Sigmoid colon (tissue), 7 donors: ENCODE data around the gene ACP4. TPM values are rescaled to one million over a fixed set of nuclear protein-coding genes. Genes with fewer than 3 reads are reported as not detected.

ENCODE experiments used
- DNase-seq: peaks from one replicate; pipeline ENCODE4 v3.0.0-alpha.2; 2019
- H3K27ac ChIP-seq, 4 donors: fragments of 200-600 bp; sonication (generic); one replicate each; pipeline ENCODE4 v1.5.1; 2016 to 2019; ENCODE audit warnings: mild to moderate bottlenecking in 1 of 4
- H3K27me3 ChIP-seq, 3 donors: fragments of 200-600 bp; sonication (generic); one replicate each; pipeline ENCODE4 v1.5.1; 2019; ENCODE audit warnings: mild to moderate bottlenecking in 1 of 3
- H3K36me3 ChIP-seq, 4 donors: fragments of 200-600 bp; sonication (generic); one replicate each; pipeline ENCODE4 v1.5.1; 2016 to 2019
- H3K4me1 ChIP-seq, 4 donors: fragments of 200-600 bp; sonication (generic); one replicate each; pipeline ENCODE4 v1.5.1; 2017 to 2019
- H3K4me3 ChIP-seq, 4 donors: fragments of 200-600 bp; sonication (generic); one replicate each; pipeline ENCODE4 v1.5.1; 2017 to 2019; ENCODE audit warnings: mild to moderate bottlenecking in 2 of 4, moderate library complexity in 1 of 4
- H3K9me3 ChIP-seq, 4 donors: fragments of 200-600 bp in 3 of 4; sonication (generic) in 3 of 4; one replicate each; pipeline versions ENCODE4 v1.5.1 to v1.6.1; 2013 to 2019
- EP300 ChIP-seq, 4 donors: sonication (generic); formaldehyde crosslinking; IDR thresholded peaks; one replicate each; pipeline ENCODE4 v1.6.1; 2017; ENCODE audit warnings: antibody characterized with exemption in 4 of 4
- POLR2A ChIP-seq, 2 donors: fragments of 450-650 bp; IDR thresholded peaks; one replicate each; pipeline ENCODE4 v1.6.1; 2016; ENCODE audit warnings: antibody characterized with exemption in 2 of 2, mild to moderate bottlenecking in 2 of 2, moderate library complexity in 2 of 2
- POLR2AphosphoS5 ChIP-seq, 4 donors: sonication (generic); formaldehyde crosslinking; IDR thresholded peaks; one replicate each; pipeline ENCODE4 v1.6.1; 2017; ENCODE audit warnings: antibody characterized with exemption in 4 of 4
- WGBS, 2 donors: extraction: QIAGEN DNeasy Blood & Tissue Kit; methylation state at CpG; one replicate each; pipeline ENCODE4 v1.1.7; 2013; 5-methylcytosine and 5-hydroxymethylcytosine counted together
- intact Hi-C: fragments of 100-400 bp; cut with DNase I; formaldehyde crosslinking; loops from one replicate; pipeline ENCODE4 v1.15.1; 2023
- polyA plus RNA-seq, 3 donors: library from polyadenylated mRNA; stranded (reverse); fragments of 200-250 nt; gene quantifications; one replicate each; pipeline ENCODE4 v1.2.3, GENCODE V29; 2013
- total RNA-seq, 4 donors: library from RNA; depleted of rRNA; stranded (reverse); fragments of >200 nt; gene quantifications; one replicate each; pipeline ENCODE4 v1.1.0, GENCODE V29; 2016
- TF ChIP-seq, protein P1 (sequence below), 4 experiments: fragments of 450-650 bp in 3 of 4; fragments of 200-600 bp in 1 of 4; IDR thresholded peaks; one replicate each; pipeline ENCODE4 v1.5.1; 2016 to 2019; ENCODE audit warnings: antibody characterized with exemption in 4 of 4, mild to moderate bottlenecking in 3 of 4, moderate library complexity in 2 of 4
- donor health status: healthy with polysubstance abuse.
- donor health status: Bipolar disorder and iron deficiency.
- donor health status: healthy.

The ACP4 gene
- total and polyA plus RNA-seq, 7 donors, result not detected

DNA sequence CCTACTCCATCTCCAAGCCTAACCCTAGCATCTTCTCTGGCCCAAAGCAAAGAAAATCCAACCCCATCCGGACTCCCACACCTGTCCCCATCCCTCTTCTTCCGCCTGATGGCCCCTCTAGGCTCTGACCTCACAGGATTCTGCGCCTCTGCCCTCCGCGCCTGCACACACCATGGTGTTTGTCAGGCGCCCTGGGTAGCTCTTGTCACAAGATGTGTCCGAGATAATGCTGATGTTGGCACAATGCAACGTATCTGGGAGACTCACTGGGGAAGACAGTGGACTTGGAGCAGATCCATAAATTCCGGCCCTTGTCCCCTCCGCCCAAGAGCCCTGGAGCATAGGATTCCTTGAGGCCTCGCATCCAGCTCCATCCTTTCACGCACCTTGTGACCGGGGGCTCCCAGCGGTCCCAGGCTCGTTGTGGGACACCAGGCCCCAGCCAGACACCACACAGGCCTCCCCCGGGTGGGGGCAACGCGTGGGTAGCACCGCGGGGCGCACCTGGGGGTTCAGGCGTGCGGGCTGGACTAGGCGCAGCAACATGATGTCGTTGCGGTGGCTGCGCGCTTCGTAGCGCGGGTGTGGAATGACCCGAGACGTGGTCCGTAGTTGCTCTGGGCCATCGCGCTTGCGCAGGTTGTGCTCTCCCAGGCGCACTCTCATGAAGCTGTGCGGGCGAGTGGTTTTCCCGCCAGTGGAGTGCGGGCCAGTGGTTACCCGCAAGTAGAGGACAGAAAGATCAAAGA is 36.5 kb downstream of the ACP4 start:
- H3K4me3 ChIP-seq, result no peak overlapping the region
- H3K4me1 ChIP-seq, result no peaks in the 10 kb centered on the region
- WGBS, 2 donors, result 87 to 94% methylated on average over 43 of the region's 43 CpGs
- H3K27me3 ChIP-seq, result peaks cover 0 to 45% (median 28%) of the 10 kb centered on the region in 3 donors
- DNase-seq, result no peak
- no peaks in the 10 kb centered on the region for H3K36me3 ChIP-seq
- H3K9me3 ChIP-seq, result no peaks in the 10 kb centered on the region
- H3K27ac ChIP-seq, result no peak overlapping the region
- no peak for TF ChIP-seq POLR2AphosphoS5 (IDR thresholded peaks at IDR 0.05)
- TF ChIP-seq EP300 (IDR thresholded peaks at IDR 0.05), result no peak
- intact Hi-C loops, result no loop called here

DNA sequence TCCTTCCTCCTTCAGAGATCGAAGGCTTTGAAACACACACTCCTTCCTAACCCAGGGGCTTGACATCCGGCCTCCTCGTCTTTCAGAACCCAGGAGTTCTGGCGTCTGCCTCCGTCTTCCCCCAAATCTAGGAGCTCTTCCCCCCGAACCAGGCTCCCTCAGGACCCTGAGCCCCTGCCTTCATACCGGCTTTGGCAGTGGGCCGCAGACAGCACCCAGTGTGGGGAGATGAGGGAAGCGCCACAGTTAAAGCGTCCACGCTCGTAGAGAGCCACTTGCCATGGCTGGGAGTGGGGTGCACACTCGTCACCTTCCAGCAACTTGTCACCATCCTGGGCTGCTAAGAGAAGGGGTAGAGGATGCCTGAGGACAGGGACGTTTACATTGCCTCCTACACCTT is 37.3 kb downstream of the ACP4 start:
- H3K27ac ChIP-seq, result no peak overlapping the region
- H3K4me3 ChIP-seq, result no peak overlapping the region
- no peaks in the 10 kb centered on the region for H3K36me3 ChIP-seq
- intact Hi-C loops, result no loop called here
- no peak for DNase-seq
- peaks cover 0 to 37% (median 20%) of the 10 kb centered on the region in 3 donors for H3K27me3 ChIP-seq
- 84 to 91% methylated on average over 14 of the region's 14 CpGs for WGBS, 2 donors
- no peak for TF ChIP-seq POLR2A (IDR thresholded peaks at IDR 0.05)
- TF ChIP-seq EP300 (IDR thresholded peaks at IDR 0.05), result no peak
- TF ChIP-seq, protein P1, sequence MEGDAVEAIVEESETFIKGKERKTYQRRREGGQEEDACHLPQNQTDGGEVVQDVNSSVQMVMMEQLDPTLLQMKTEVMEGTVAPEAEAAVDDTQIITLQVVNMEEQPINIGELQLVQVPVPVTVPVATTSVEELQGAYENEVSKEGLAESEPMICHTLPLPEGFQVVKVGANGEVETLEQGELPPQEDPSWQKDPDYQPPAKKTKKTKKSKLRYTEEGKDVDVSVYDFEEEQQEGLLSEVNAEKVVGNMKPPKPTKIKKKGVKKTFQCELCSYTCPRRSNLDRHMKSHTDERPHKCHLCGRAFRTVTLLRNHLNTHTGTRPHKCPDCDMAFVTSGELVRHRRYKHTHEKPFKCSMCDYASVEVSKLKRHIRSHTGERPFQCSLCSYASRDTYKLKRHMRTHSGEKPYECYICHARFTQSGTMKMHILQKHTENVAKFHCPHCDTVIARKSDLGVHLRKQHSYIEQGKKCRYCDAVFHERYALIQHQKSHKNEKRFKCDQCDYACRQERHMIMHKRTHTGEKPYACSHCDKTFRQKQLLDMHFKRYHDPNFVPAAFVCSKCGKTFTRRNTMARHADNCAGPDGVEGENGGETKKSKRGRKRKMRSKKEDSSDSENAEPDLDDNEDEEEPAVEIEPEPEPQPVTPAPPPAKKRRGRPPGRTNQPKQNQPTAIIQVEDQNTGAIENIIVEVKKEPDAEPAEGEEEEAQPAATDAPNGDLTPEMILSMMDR (IDR thresholded peaks at IDR 0.05), result no peak
- TF ChIP-seq POLR2AphosphoS5 (IDR thresholded peaks at IDR 0.05), result no peak
- H3K9me3 ChIP-seq, result no peaks in the 10 kb centered on the region
- no peaks in the 10 kb centered on the region for H3K4me1 ChIP-seq

DNA sequence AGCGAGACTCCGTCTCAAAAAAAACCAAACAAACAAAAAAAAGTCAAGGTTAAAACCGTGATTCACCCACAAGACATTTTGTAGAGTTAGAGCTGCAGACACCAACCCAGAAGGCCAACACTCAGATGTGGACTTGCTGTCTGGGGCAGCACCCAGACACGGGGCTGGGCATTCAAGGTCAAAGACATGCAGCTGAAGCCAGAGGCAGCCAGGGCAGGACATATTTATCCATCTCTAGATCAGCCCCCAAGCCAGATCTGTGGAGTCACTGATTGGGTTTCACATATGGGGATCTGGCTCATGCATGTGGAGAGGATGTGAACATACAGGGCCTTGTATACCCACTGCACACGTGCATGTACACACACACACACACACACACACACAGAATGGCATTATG is 39.6 kb downstream of the ACP4 start:
- intact Hi-C loops, result no loop called here
- H3K27me3 ChIP-seq, result peaks cover 0 to 28% (median 12%) of the 10 kb centered on the region in 3 donors
- no peak overlapping the region for H3K4me3 ChIP-seq
- WGBS, 2 donors, result 77% methylated on average over 5 of the region's 5 CpGs
- DNase-seq, result no peak
- no peaks in the 10 kb centered on the region for H3K4me1 ChIP-seq
- H3K9me3 ChIP-seq, result no peaks in the 10 kb centered on the region
- no peak overlapping the region for H3K27ac ChIP-seq
- no peaks in the 10 kb centered on the region for H3K36me3 ChIP-seq
- no peak for TF ChIP-seq EP300 (IDR thresholded peaks at IDR 0.05)

DNA sequence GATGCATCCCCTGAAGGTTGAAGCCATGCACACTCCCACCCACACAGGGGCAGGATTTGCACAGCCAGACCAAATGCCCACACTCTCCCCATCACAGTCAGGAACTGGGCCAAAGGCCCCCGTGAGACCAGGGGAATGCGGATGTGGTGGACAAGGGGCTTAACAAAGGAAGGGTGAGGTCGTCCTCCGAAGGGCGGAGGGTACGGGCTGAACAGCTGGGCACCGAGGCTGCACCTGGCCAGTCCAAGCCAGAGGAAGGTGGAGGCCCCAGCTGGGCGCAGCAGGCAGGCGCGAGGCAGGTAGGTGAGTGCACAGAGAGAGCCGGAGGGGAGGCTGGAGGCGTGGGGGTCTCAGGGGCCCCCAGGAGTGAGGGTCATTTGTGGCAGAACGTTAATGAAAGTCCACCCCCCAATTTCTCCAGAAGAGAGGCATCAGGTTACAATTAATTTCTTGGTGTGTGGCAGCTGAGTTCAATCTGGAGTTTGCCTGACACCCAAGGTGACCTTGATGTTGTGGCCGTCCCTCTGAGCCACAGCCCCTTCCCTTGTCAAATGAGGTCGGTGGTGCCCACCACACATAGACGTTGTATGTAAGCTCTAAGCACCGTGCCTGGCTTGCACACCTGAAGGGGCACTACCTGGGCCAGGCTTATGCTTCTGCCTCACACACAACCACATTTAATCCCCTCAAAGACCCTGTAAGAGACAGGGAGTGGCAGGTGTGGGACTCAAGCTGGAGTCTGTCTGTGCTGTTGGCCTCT is 40.2 kb downstream of the ACP4 start:
- TF ChIP-seq, protein P1 (IDR thresholded peaks at IDR 0.05), result no peak
- TF ChIP-seq POLR2AphosphoS5 (IDR thresholded peaks at IDR 0.05) (no peak), POLR2A (IDR thresholded peaks at IDR 0.05) (no peak), EP300 (IDR thresholded peaks at IDR 0.05) (no peak)
- Histone ChIP-seq H3K36me3 (no peaks in the 10 kb centered on the region), H3K27me3 (peaks cover 0 to 29% (median 12%) of the 10 kb centered on the region in 3 donors), H3K4me3 (no peak overlapping the region), H3K9me3 (no peaks in the 10 kb centered on the region), H3K4me1 (peaks cover 0 to 5% (median 3%) of the 10 kb centered on the region in 4 donors), H3K27ac (no peak overlapping the region)
- DNase-seq, result no peak
- intact Hi-C loops, result no loop called here
- WGBS, 2 donors, result 39 to 49% methylated on average over 17 of the region's 17 CpGs

DNA sequence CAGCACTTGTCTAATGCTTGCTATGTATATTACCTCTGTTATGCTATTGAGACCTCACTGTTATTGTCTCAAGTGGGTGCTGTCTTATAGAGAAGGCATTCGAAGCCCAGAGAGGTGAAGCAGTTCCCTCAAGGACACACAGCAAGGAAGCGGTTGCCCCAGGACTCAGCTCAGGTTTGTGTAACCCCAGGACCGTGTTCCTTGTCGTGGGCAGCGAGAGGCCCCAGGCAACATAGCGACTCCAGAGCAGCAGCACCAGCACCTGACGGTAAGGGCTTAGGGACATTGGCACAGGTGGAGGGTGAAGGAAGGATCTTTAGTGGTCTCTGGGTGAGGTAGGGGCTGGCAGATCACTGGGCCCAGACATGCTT is 40.8 kb downstream of the ACP4 start:
- no peak overlapping the region for H3K4me3 ChIP-seq
- H3K9me3 ChIP-seq, result no peaks in the 10 kb centered on the region
- H3K4me1 ChIP-seq, result peaks cover 0 to 11% (median 8%) of the 10 kb centered on the region in 4 donors
- WGBS, 2 donors, result 80 to 89% methylated on average over 7 of the region's 7 CpGs
- H3K27me3 ChIP-seq, result peaks cover 0 to 34% (median 13%) of the 10 kb centered on the region in 3 donors
- TF ChIP-seq POLR2AphosphoS5 (IDR thresholded peaks at IDR 0.05) (no peak), EP300 (IDR thresholded peaks at IDR 0.05) (no peak), POLR2A (IDR thresholded peaks at IDR 0.05) (no peak)
- TF ChIP-seq, protein P1 (IDR thresholded peaks at IDR 0.05), result no peak
- intact Hi-C loops, result no loop called here
- H3K27ac ChIP-seq, result no peak overlapping the region
- H3K36me3 ChIP-seq, result no peaks in the 10 kb centered on the region
- DNase-seq, result no peak
